GM18526 (cell line): ENCODE data around the gene CPT1B.

ENCODE experiments used
- POLR2A ChIP-seq: IDR thresholded peaks from 3 replicates; pipeline ENCODE4 v1.6.1; 2011; ENCODE audit not compliant: insufficient read length; ENCODE audit errors: extremely low read depth

CPT1B gene

GRCh38 chr22:50547263-50547985 lies 30.8 kb downstream of the CPT1B start:
- TF ChIP-seq POLR2A, result no peak

- TF ChIP-seq POLR2A, result no peak
Measured at GRCh38 chr22:50546326-50547262, 31.6 kb downstream of the CPT1B start.

GRCh38 chr22:50545522-50546325 lies 32.5 kb downstream of the CPT1B start, which contains the start of gene KLHDC7B:
TSS of gene KLHDC7B (plus strand) at chr22:50545899. CDS start at chr22:50546244, 345 bp downstream.
- TF ChIP-seq POLR2A, result no peak

- peak; percentile 17 for TF ChIP-seq POLR2A
Measured at GRCh38 chr22:50544746-50545253, 33.4 kb downstream of the CPT1B start.

GRCh38 chr22:50544078-50544745 lies 34.0 kb downstream of the CPT1B start:
- TF ChIP-seq POLR2A, result peak; percentile 27

GRCh38 chr22:50542416-50542927 lies 35.8 kb downstream of the CPT1B start:
- TF ChIP-seq POLR2A, result peak; percentile 54

GRCh38 chr22:50541667-50542026 lies 36.6 kb downstream of the CPT1B start:
- peak; percentile 16 for TF ChIP-seq POLR2A

GRCh38 chr22:50540381-50540780 lies 37.8 kb downstream of the CPT1B start:
- TF ChIP-seq POLR2A, result no peak

GRCh38 chr22:50537765-50538164 lies 40.5 kb downstream of the CPT1B start:
- TF ChIP-seq POLR2A, result no peak

- no peak for TF ChIP-seq POLR2A
Measured at GRCh38 chr22:50536226-50536625, 42.0 kb downstream of the CPT1B start.

GRCh38 chr22:50535113-50535512 lies 43.1 kb downstream of the CPT1B start:
- no peak for TF ChIP-seq POLR2A

GRCh38 chr22:50532824-50533796 lies 45.1 kb downstream of the CPT1B start:
- TF ChIP-seq POLR2A, result no peak
